Type B pancreatic cell (in vitro differentiated cells): ENCODE results near the gene DDX6. TPM values are rescaled to one million over a fixed set of nuclear protein-coding genes. Genes with fewer than 3 reads are reported as not detected.
"Not testable (repeated sequence)": the region's sequence is repeated elsewhere in the genome, so short reads cannot be mapped to it uniquely, and the experiment has no call there.

Experiments used
- DNase-seq: peaks from one replicate; pipeline ENCODE4 v3.0.0; 2021; ENCODE audit warnings: mixed read lengths; ENCODE audit not compliant: unreplicated experiment; ENCODE audit errors: extremely low spot score
- H3K27ac Mint-ChIP-seq: 2 replicates; pipeline ENCODE4 v1.8.0; 2021; ENCODE audit warnings: mild to moderate bottlenecking, mixed read lengths
- H3K27me3 Mint-ChIP-seq: 2 replicates; pipeline ENCODE4 v1.8.0; 2021; ENCODE audit warnings: mixed read lengths
- H3K36me3 Mint-ChIP-seq: 2 replicates; pipeline ENCODE4 v1.8.0; 2021; ENCODE audit warnings: mixed read lengths
- H3K4me1 Mint-ChIP-seq: one replicate; pipeline ENCODE4 v1.8.0; 2021; ENCODE audit warnings: mixed read lengths; ENCODE audit not compliant: unreplicated experiment
- H3K4me3 Mint-ChIP-seq: 2 replicates; pipeline ENCODE4 v1.8.0; 2021; ENCODE audit warnings: mild to moderate bottlenecking, mixed read lengths
- H3K9me3 Mint-ChIP-seq: 2 replicates; pipeline ENCODE4 v1.8.0; 2021; ENCODE audit warnings: mixed read lengths
- total RNA-seq: library from RNA; stranded (reverse); gene quantifications from 2 replicates; pipeline ENCODE4 v1.2.1, GENCODE V29; 2021; ENCODE audit warnings: low replicate concordance
- TF ChIP-seq, protein P1 (sequence below): fragments of 200-600 bp; sonication (generic); conservative IDR thresholded peaks from 2 replicates; pipeline ENCODE4 v1.5.0; 2021; ENCODE audit warnings: antibody characterized with exemption, mild to moderate bottlenecking

Gene DDX6
- total RNA-seq, 1 donor from 2014 or later: 183 TPM

GRCh38 chr11:118785362-118785761 lies 5.6 kb downstream of the DDX6 start:
- no peak for DNase-seq

DNA sequence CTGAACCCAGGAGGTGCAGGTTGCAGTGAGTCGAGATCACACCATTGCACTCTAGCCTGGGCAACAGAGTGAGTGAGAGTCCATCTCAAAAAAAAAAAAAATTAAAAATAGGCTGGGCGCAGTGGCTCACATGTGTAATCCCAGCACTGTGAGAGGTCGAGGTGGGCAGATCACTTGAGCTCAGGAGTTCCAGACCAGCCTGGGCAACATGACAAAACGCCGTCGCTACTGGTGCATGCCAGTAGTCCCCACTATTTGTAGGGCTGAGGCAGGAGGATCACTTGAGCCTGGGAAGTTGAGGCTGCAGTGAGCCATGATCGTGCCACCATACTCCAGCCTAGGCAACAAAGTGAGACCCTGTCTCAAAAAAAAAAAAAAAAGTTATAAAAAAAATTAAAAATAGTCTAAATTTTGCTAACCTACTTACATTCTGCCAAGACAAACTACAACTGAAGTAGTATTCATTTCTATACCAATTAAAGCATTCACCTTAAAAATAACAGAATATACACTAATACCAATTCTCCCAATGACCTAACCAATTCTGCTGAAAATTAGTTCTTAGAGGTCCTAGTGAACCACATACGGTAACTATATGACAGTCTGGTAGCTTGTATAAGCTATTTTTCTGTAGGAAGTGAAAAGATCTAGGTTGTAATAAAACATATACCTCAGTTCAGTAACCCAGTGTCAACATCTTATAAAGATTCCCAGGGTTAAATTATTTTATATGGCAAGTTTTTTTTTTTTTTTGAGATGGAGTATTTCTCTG lies 7.1 kb downstream of the DDX6 start:
- peaks cover 9% of the 10 kb centered on the region for H3K4me1 Mint-ChIP-seq

More at GRCh38 chr11:118785362-118785761, 5.6 kb downstream of the DDX6 start:
- Mint-ChIP-seq H3K27me3 (no peaks in the 10 kb centered on the region), H3K4me3 (no peak overlapping the region), H3K4me1 (peaks cover 14% of the 10 kb centered on the region), H3K27ac (no peak overlapping the region), H3K9me3 (no peaks in the 10 kb centered on the region), H3K36me3 (peaks cover 33% of the 10 kb centered on the region)
- TF ChIP-seq, protein P1, sequence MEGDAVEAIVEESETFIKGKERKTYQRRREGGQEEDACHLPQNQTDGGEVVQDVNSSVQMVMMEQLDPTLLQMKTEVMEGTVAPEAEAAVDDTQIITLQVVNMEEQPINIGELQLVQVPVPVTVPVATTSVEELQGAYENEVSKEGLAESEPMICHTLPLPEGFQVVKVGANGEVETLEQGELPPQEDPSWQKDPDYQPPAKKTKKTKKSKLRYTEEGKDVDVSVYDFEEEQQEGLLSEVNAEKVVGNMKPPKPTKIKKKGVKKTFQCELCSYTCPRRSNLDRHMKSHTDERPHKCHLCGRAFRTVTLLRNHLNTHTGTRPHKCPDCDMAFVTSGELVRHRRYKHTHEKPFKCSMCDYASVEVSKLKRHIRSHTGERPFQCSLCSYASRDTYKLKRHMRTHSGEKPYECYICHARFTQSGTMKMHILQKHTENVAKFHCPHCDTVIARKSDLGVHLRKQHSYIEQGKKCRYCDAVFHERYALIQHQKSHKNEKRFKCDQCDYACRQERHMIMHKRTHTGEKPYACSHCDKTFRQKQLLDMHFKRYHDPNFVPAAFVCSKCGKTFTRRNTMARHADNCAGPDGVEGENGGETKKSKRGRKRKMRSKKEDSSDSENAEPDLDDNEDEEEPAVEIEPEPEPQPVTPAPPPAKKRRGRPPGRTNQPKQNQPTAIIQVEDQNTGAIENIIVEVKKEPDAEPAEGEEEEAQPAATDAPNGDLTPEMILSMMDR: no peak

GRCh38 chr11:118783324-118783723 lies 7.6 kb downstream of the DDX6 start:
- not testable (repeated sequence) for DNase-seq, H3K4me3 Mint-ChIP-seq, H3K9me3 Mint-ChIP-seq, H3K27me3 Mint-ChIP-seq, H3K27ac Mint-ChIP-seq, H3K4me1 Mint-ChIP-seq
- peaks cover 28% of the 10 kb centered on the region for H3K36me3 Mint-ChIP-seq

More for the DNA sequence above, 7.1 kb downstream of the DDX6 start:
- H3K27me3 Mint-ChIP-seq: no peaks in the 10 kb centered on the region
- H3K4me3 Mint-ChIP-seq: no peak overlapping the region
- no peaks in the 10 kb centered on the region for H3K9me3 Mint-ChIP-seq
- DNase-seq: no peak
- H3K27ac Mint-ChIP-seq: no peak overlapping the region
- TF ChIP-seq, protein P1: no peak
- H3K36me3 Mint-ChIP-seq: peaks cover 25% of the 10 kb centered on the region

DNA sequence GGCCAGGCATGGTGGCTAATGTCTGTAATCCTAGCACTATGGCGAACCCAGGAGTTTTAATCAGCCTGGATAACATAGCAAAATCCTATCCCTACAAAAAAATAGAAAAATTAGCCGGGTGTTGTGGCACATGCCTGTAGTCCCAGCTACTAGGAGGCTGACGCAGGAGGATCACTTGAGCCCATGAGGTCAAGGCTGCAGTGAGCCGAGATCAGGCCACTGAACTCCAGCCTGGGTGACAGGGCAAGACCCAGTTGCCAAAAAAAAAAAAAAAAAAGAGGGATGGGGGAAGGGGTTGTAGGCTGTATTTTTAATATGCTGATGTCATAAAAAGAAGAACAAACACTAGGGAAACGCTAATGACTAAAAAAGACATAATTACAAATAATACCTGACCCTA lies 12.1 kb downstream of the DDX6 start:
- no peaks in the 10 kb centered on the region for H3K9me3 Mint-ChIP-seq
- TF ChIP-seq, protein P1: no peak
- peaks cover 4% of the 10 kb centered on the region for H3K4me1 Mint-ChIP-seq
- no peak overlapping the region for H3K27ac Mint-ChIP-seq
- no peak for DNase-seq
- peaks cover 34% of the 10 kb centered on the region for H3K36me3 Mint-ChIP-seq
- H3K27me3 Mint-ChIP-seq: no peaks in the 10 kb centered on the region
- no peak overlapping the region for H3K4me3 Mint-ChIP-seq

- no peak for DNase-seq
- no peak overlapping the region for H3K27ac Mint-ChIP-seq
- no peaks in the 10 kb centered on the region for H3K9me3 Mint-ChIP-seq
- no peaks in the 10 kb centered on the region for H3K27me3 Mint-ChIP-seq
- H3K36me3 Mint-ChIP-seq: peaks cover 33% of the 10 kb centered on the region
- no peak overlapping the region for H3K4me3 Mint-ChIP-seq
- TF ChIP-seq, protein P1: no peak
- peaks cover 9% of the 10 kb centered on the region for H3K4me1 Mint-ChIP-seq
Observed at GRCh38 chr11:118774032-118774431, 16.9 kb downstream of the DDX6 start.

GRCh38 chr11:118771547-118772288 lies 19.2 kb downstream of the DDX6 start:
- no peaks in the 10 kb centered on the region for H3K9me3 Mint-ChIP-seq
- H3K36me3 Mint-ChIP-seq: peaks cover 33% of the 10 kb centered on the region
- H3K4me1 Mint-ChIP-seq: peaks cover 13% of the 10 kb centered on the region
- no peaks in the 10 kb centered on the region for H3K27me3 Mint-ChIP-seq
- TF ChIP-seq, protein P1: no peak
- DNase-seq: no peak
- H3K4me3 Mint-ChIP-seq: no peak overlapping the region
- no peak overlapping the region for H3K27ac Mint-ChIP-seq
